ENCODE results near the gene PLAAT3.
"Not testable (repeated sequence)": the region's sequence is repeated elsewhere in the genome, so short reads cannot be mapped to it uniquely, and the experiment has no call there.

PLAAT3 gene

DNA sequence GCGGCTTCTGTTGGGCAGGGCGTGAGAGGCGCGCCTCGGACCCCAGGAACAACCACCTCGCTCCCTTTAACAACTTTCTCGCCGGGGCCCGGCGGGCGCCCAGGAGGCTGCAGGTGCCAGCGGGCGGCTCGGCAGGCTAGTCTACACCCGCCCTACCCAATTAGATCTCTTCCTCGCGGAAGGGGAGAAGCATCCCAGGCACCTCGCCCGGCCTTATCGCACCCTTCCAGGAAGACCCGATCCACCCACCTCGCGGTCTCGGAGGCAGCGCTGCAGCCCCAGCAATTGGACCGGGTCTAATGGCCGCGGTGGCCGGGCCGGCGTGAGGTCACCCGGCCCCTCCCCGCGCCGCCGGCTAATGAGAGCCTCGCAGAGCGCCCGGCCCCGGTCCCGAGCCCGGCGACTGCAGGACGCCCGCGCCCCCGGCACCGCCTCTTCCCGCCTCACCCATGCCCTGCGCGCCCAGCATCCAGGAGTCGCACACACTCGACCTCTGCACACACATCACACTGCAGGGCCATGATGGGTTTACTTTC, at the start of gene PLAAT3:
TSS of gene PLAAT3 (minus strand) at position 298 of the 536 bp plus-strand sequence. CDS start 419 bp downstream, outside the sequence.
- peak; percentile 47 for DNase-seq (ENCODE audit: low read depth)

DNA sequence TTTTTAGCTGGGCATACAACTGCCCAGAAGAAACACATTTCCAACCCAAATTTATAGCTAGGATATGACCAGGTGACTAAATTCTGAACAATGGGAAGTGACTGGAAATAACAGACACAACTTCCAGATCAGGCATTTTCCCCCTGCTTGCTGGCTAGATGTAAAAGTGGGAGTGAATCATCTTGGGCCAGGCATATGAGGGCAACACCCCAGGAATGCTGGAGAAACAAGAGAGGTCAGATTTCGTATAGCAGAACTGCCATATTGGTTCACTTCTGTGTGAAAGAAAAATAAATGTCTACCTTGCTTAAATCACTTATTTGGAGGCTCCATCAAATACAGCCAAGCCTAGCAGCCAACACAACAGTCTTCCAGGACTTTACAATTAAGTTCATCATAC, 49.6 kb upstream of the PLAAT3 start:
- no peak for DNase-seq (ENCODE audit: low read depth)

DNA sequence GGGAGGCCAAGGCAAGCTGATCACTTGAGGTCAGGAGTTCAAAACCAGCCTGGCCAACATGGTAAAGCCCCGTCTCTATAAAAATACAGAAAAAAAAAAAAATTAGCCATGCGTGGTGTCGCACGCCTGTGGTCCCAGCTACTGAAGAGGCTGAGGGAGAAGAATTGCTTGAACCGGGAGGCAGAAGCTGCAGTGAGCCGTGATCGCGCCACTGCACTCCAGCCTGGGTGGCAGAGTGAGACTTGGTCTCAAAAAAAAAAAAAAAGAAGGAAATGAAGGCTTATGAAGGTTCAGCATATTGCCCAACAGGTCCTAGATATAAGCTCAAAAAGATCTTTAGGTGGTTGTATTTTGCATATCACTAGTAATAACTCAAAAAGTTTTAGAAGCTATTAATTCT, 46.7 kb upstream of the PLAAT3 start:
- DNase-seq (ENCODE audit: low read depth), result no peak

DNA sequence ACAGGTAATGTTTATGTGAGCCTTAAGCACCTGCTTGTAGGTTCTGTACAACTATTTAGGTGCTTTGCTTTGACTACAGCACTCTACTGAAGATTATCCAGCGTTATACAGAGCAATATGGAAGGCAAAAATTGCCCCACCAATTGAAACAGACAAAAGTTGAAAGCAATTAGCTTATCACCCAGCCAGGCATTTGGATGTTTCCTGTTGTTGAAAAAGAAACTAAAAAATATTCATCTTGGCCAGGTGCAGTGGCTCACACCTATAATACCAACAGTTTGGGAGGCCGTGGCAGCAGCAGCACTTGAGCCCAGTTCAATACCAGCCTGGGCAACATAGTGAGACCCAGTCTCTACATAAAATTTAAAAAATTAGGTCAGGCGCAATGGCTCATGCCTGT, 38.4 kb upstream of the PLAAT3 start:
- DNase-seq (ENCODE audit: low read depth), result no peak

DNA sequence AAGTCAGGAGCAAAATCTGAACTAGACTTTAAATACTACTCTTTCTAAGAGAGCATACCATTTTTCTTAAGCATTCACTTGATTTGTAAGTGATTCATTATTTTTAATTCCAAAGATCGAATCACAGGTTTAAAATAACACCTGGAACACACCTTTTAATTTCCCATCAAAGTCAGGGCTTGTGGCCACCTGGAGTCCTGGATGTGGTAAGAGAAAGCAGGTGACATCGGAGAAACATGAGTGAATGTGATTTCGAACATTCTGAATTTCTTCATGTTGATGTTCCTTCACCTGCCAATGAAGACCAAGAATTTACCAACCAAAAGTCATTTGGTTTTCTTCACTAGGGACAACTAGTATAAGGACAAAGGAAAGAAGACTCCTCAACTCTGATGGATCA, 29.0 kb upstream of the PLAAT3 start:
- no peak for DNase-seq (ENCODE audit: low read depth)

DNA sequence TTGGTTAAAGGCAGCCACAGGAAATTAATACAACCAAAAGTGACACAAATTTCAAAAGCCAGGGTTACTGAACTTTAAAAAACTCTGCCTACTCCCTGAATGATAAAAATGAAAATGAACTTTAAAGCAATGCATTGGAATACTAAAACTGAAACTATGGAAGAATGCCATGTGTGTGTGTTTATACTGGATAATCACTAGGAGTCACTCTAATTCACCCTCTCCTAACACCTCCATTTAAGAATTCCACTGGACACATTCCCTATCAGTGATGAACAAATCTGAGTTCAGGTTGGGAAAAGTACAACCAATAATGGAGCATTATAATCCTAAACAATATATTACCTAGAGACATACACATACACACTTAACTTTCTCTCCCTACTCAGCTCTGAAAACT, 27.5 kb upstream of the PLAAT3 start:
- DNase-seq (ENCODE audit: low read depth), result no peak

GRCh38 chr11:63639199-63639832, 25.1 kb upstream of the PLAAT3 start:
- no peak for DNase-seq (ENCODE audit: low read depth)

- DNase-seq (ENCODE audit: low read depth), result not testable (repeated sequence)
Observed at GRCh38 chr11:63638436-63638835, 24.2 kb upstream of the PLAAT3 start.

GRCh38 chr11:63635762-63636465, 21.7 kb upstream of the PLAAT3 start:
- DNase-seq (ENCODE audit: low read depth), result peak; percentile 35

GRCh38 chr11:63629426-63629825, 15.2 kb upstream of the PLAAT3 start:
- no peak for DNase-seq (ENCODE audit: low read depth)

DNA sequence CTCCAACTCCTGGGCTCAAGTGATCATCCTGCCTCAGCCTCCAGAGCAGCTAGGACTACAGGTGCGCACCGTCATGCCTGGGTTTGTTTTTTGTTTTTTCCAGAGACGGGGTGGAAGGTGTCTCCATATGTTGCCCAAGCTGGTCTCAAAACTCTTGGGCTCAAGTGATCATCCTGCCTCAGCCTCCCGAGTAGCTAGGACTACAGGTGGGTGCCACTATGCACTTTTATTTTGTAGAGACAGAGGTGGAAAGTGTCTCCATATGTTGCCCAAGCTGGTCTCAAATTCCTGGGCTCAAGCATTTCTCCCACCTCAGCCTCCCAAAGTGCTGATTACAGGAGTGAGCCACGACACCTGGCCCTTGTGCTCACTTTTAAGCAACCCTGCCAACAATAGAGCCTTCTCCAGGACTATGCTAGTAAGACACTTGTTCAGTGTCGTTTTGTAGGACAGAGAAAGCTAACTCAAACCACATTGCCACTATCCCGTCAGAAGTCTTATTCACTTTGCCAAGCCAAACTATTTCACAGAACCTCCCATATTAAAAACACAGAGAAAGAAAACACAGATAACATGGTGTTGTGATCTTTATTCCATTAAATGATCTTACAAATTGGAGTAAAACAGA, 9.4 kb upstream of the PLAAT3 start:
- DNase-seq (ENCODE audit: low read depth), result no peak

GRCh38 chr11:63622323-63622722, 8.1 kb upstream of the PLAAT3 start:
- no peak for DNase-seq (ENCODE audit: low read depth)

- DNase-seq (ENCODE audit: low read depth), result no peak
Observed at GRCh38 chr11:63621071-63621470, 6.8 kb upstream of the PLAAT3 start.

DNA sequence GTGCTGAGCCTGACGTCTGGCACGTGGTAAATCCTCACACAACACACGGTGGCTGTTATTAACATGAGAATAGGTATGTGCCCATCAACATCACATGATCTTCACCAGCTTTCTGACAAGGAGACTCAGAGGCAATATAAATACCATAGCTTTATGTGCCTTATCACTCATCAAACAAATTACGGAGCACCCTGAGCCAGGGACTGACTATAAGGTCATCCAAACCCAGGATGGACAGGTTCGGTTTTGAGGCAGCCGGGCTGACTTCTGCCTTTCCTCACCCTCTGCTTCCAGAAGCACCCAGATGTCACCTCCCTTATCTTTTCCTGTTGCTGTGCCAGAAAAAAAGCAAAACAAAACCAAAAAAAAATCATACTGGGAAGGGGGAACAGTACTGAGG, 5.7 kb upstream of the PLAAT3 start:
- no peak for DNase-seq (ENCODE audit: low read depth)

- not testable (repeated sequence) for DNase-seq (ENCODE audit: low read depth)
Observed at GRCh38 chr11:63617686-63618085, 3.5 kb upstream of the PLAAT3 start.

GRCh38 chr11:63616953-63617352, 2.7 kb upstream of the PLAAT3 start:
- DNase-seq (ENCODE audit: low read depth), result no peak

DNA sequence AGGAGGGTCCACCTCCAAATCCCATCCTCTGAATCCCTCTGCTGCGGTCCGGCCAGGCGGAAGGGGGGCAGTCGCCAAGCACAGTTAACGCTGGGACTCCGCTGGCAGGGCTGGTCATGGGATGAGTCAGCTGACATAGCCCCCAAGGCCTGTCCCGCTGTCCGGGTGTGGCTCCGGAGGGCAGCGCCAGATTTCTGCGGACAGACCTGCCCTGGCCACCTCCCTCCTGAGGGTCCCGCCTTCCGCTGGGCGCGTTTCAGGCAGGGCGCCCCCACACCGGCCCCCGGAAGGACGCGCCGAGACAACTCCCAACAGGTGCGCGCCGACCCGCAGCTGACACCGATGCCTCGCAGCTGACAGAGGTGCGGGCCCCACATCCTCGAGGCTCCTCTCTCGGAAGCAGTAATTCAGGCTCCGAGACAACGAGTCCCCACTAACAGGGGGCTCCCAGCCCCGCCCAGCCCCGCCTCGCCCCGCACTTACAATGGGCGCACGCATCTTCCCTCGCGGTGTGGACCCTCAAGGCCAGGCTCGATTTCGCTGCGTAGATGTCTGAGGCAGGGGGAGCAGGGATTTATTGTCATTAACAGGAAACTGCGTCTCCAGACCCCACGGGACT, 607 bp downstream of the PLAAT3 start:
- no peak for DNase-seq (ENCODE audit: low read depth)

DNA sequence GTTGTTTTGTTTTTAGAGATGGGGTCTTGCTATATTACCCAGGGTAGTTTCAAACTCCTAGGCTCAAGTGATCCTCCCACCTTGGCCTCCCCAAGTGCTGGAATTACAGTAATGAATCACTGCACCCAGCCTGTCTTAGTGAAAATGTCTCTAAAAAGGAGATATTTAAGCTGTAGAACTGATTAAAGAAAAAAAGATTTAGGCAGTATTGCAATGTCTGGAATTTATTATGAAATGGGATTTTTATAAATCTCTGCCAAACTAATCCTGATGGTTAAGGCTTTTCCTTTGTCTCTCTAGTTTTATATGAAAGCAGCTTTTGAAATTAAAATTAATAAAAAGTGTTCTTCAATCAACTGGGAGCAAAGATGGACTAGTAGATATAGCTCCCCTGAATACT, 2.1 kb downstream of the PLAAT3 start:
- no peak for DNase-seq (ENCODE audit: low read depth)

- no peak for DNase-seq (ENCODE audit: low read depth)
Observed at GRCh38 chr11:63611395-63611747, 2.9 kb downstream of the PLAAT3 start.

- no peak for DNase-seq (ENCODE audit: low read depth)
Observed at GRCh38 chr11:63610604-63611394, 3.4 kb downstream of the PLAAT3 start.

DNA sequence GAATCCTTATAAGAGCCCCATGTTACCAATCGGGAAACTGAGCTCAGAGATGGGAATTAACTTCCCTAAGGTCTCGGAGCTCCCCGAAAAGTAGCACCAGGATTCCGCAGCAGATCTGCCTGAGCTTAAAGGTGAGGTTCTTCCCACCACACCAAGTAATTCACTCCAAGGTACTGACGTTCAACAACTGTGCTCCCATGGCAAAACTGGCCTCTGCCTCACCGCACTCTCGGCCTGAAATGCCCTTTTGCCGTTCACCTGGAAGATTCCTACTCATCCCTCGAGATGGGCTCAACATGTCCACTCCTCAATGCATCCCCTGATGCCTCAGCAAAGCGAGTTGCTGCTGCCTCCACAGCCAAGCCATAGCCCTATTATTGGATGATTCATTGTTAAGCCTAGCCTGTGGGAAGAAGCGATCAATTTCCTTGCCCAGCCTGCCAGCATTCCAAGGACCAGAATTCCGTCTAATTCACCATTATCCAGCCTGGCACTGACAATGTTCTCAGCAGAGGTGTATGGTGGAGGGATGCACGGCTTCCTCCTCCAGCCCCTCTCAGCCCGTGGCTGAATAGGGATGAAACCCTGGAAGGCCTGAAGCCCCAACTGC, 4.2 kb downstream of the PLAAT3 start:
- DNase-seq (ENCODE audit: low read depth), result no peak

- no peak for DNase-seq (ENCODE audit: low read depth)
Observed at GRCh38 chr11:63609536-63609935, 4.7 kb downstream of the PLAAT3 start.
